Stimulated activated CD8-positive, alpha-beta memory T cell treated with anti-CD3 and anti-CD28 coated beads, Interleukin-2, amount 100 ng/mL, for 1 hour (primary cell): ENCODE results near the gene MYH15.

Experiments used
- DNase-seq, 2 donors: peaks; one replicate each; pipeline ENCODE4 v3.0.0-alpha.2; 2020; ENCODE audit warnings: low read depth in 2 of 2

MYH15 gene

DNA sequence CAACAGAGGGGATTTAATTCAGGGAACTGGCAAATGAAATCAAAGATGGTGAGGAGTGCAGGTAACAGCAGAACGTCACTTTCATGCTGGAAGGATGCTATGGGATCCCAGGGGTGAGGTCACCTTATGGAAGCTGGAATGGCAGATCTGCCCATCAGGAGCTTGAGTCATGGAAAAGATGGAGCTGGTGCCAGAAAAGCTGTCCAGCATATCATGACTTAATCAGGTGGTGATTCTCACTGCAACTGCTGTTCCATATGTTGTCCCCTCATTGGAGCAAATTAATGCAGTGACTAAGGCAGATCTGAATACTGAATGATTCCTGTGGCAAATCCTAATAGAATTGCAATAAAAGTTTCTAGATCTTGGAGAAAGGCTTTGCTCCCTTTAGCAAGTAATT is 175.7 kb downstream of the MYH15 start:
- no peak for DNase-seq

DNA sequence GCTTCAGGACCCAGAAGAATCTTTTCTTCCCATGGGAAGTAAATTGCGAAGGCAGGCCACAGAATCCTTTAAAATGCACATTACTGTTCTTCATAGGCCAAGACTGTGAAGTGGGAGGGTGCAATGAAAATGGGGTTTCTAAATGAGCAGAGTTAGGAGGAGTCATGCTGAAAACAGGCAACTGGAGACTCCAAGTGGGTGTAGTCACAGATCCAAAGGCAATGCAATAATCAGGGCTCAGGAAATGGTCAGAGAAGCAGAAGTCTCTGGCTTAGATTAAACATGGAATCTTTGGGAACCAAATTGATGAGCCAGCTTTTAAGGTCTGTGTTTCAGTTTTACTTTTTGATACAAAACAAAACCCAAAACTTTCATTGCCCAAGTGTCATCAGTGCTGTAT is 176.4 kb downstream of the MYH15 start:
- DNase-seq: no peak

DNA sequence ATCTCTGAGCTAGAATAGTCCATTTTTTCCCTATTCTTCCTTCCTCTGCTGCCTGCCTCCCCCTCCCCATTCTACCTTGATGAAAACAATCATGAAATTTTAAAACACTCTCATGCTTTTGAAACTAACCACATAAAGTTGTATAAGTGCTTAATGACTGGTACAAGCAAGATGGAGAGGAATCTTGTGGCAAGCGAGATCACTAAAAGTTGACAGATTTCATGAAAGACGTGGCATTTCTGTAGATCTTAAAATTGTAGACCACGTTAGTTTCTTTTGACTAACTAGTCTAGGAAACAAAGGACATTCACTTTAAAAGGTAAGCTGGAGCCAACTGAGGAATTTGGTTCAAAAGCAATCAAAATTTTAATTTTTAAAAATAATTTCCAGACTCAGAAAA is 178.6 kb downstream of the MYH15 start:
- DNase-seq: no peak
